GM18505 (cell line): ENCODE results near the gene ABLIM2.
A peak's percentile ranks its signal among the peaks of the same experiment; 100 is the strongest.
"Not testable (repeated sequence)": the region's sequence is repeated elsewhere in the genome, so short reads cannot be mapped to it uniquely, and the experiment has no call there.

Experiments used
- ATAC-seq: cut with Tn5 transposase; IDR thresholded peaks from one replicate; pipeline ENCODE4 v1.9.1; 2021; ENCODE audit not compliant: unreplicated experiment
- POLR2A ChIP-seq: IDR thresholded peaks from 4 replicates; pipeline ENCODE4 v1.6.1; 2011; ENCODE audit warnings: borderline replicate concordance; ENCODE audit not compliant: insufficient read depth, insufficient read length; ENCODE audit errors: extremely low read depth

Gene ABLIM2

GRCh38 chr4:7955393-7955792 lies 203.2 kb downstream of the ABLIM2 start:
- TF ChIP-seq POLR2A: no peak
- ATAC-seq: no peak

- ATAC-seq: no peak
- no peak for TF ChIP-seq POLR2A
Measured at GRCh38 chr4:7952615-7953014, 206.0 kb downstream of the ABLIM2 start.

- ATAC-seq: no peak
- no peak for TF ChIP-seq POLR2A
Measured at GRCh38 chr4:7950301-7951092, 208.1 kb downstream of the ABLIM2 start.

GRCh38 chr4:7949759-7950158 lies 208.9 kb downstream of the ABLIM2 start:
- TF ChIP-seq POLR2A: no peak

GRCh38 chr4:7947927-7948326 lies 210.7 kb downstream of the ABLIM2 start:
- no peak for TF ChIP-seq POLR2A
- no peak for ATAC-seq

More at GRCh38 chr4:7949759-7950158, 208.9 kb downstream of the ABLIM2 start:
- ATAC-seq: no peak

- TF ChIP-seq POLR2A: no peak
- ATAC-seq: no peak
Measured at GRCh38 chr4:7945709-7946380, 212.8 kb downstream of the ABLIM2 start.

GRCh38 chr4:7944599-7945220 lies 213.9 kb downstream of the ABLIM2 start:
- no peak for ATAC-seq
- no peak for TF ChIP-seq POLR2A

GRCh38 chr4:7943688-7944087 lies 214.9 kb downstream of the ABLIM2 start:
- ATAC-seq: not testable (repeated sequence)

- no peak for ATAC-seq
- no peak for TF ChIP-seq POLR2A
Measured at GRCh38 chr4:7943211-7943610, 215.4 kb downstream of the ABLIM2 start.

GRCh38 chr4:7941965-7942496 lies 216.6 kb downstream of the ABLIM2 start:
- no peak for TF ChIP-seq POLR2A
- ATAC-seq: no peak

GRCh38 chr4:7941111-7941964 lies 217.3 kb downstream of the ABLIM2 start:
- no peak for ATAC-seq
- TF ChIP-seq POLR2A: no peak

- ATAC-seq: peak; percentile 93
- TF ChIP-seq POLR2A: no peak
Measured at GRCh38 chr4:7939377-7940108, 219.1 kb downstream of the ABLIM2 start, which contains the start of gene AFAP1. AFAP1 (minus strand) TSS chr4:7939861; CDS start chr4:7872078, 67,783 bp downstream.

- TF ChIP-seq POLR2A: no peak
- ATAC-seq: no peak
Measured at GRCh38 chr4:7938609-7939376, 219.8 kb downstream of the ABLIM2 start.
